Duodenal mucosa (tissue), 2 donors: Measurements from ENCODE around the gene ILF2.
A peak's percentile ranks its signal among the peaks of the same experiment; 100 is the strongest.
"Not testable (repeated sequence)": the region's sequence is repeated elsewhere in the genome, so short reads cannot be mapped to it uniquely, and the experiment has no call there.

Experiments used
- H3K27ac ChIP-seq: one replicate; pipeline ENCODE4 v1.7.0; 2013; ENCODE audit warnings: low read depth, low read length
- H3K27me3 ChIP-seq, 2 donors: one replicate each; pipeline ENCODE4 v1.7.0; 2013; ENCODE audit warnings: low read length in 2 of 2, control low read depth in 1 of 2; ENCODE audit not compliant: insufficient read depth in 2 of 2, control insufficient read depth in 1 of 2
- H3K36me3 ChIP-seq, 2 donors: one replicate each; pipeline ENCODE4 v1.7.0; 2013; ENCODE audit warnings: low read length in 2 of 2, control low read depth in 1 of 2; ENCODE audit not compliant: insufficient read depth in 2 of 2, control insufficient read depth in 1 of 2
- H3K4me1 ChIP-seq, 2 donors: one replicate each; pipeline ENCODE4 v1.7.0; 2013; ENCODE audit warnings: low read length in 2 of 2, control low read depth in 1 of 2; ENCODE audit not compliant: insufficient read depth in 2 of 2, control insufficient read depth in 1 of 2
- H3K4me3 ChIP-seq, 2 donors: one replicate each; pipeline ENCODE4 v1.7.0; 2013; ENCODE audit warnings: low read length in 2 of 2, low read depth in 1 of 2
- H3K9ac ChIP-seq, 2 donors: one replicate each; pipeline ENCODE4 v1.7.0; 2013; ENCODE audit warnings: low read length in 2 of 2, low read depth in 1 of 2
- H3K9me3 ChIP-seq, 2 donors: one replicate each; pipeline ENCODE4 v1.7.0; 2013; ENCODE audit warnings: low read length in 2 of 2, control low read depth in 1 of 2; ENCODE audit not compliant: control insufficient read depth in 1 of 2

Gene ILF2

DNA sequence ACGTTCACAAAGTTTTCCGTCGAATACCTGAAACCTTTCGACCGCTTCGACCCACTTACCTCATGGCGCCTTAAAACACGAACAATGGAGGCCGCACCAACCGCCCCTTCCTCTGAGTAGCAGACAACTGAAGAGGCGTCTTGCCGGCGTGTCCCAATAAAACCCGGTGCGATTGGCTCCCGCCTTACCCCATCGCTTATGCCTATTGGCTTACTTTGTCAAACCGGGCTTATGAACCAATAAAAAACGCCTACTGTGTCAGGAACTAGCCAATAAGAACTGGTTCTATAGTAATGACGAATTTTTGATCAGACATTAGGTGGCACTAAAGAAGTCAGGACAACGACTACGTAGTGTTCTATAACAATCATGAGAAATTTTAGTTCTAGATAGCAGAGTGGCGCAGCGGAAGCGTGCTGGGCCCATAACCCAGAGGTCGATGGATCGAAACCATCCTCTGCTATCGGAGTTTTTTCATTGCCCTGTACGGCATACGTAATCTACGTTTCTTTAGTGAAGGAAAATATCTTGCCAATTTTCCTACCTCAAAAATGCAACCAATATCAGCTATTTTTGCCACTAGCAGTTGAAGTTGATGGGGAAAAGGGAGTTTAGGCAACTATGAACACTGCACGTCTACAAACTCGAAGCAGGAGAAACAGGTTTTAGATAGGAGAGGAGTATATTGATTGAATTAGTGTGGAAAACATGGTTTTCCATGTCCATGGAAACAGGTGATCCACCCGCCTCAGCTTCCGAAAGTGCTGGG is at the start of gene ILF2:
ILF2 (minus strand) TSS at position 135 of the 769 bp plus-strand sequence; CDS start at position 64, 71 bp downstream.
- peaks cover 8 to 11% of the 10 kb centered on the region in 2 donors for H3K4me1 ChIP-seq
- H3K27ac ChIP-seq, result peak within 1 kb of the TSS; percentile 68
- no peaks in the 10 kb centered on the region for H3K9me3 ChIP-seq
- H3K27me3 ChIP-seq, result no peaks in the 10 kb centered on the region
- peaks cover 17 to 31% of the 10 kb centered on the region in 2 donors for H3K36me3 ChIP-seq
- peak within 1 kb of the TSS; percentile 87 to 94 for H3K4me3 ChIP-seq
- H3K9ac ChIP-seq, result peak within 1 kb of the TSS; percentile 79 to 97

DNA sequence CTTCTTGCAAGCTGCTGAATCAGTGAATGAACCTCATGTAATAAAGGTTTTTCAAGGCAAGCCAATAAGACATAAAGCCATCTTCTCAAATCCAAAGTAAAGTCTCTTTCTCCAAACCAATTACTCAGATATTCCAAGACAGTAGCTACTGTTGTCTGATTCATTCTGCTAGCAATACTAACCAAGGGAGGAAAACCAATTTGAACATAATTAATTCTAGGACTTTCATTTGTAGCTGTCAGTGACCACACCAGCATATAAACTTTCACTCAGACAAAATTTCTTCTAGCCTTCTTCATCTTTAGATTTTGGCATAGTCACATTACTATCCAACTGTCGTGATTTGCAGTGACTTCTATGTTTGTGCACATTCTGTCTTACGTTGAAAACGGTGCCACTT is 46.5 kb upstream of the ILF2 start:
- H3K9ac ChIP-seq, result no peak overlapping the region
- no peaks in the 10 kb centered on the region for H3K4me1 ChIP-seq
- H3K9me3 ChIP-seq, result no peaks in the 10 kb centered on the region
- no peaks in the 10 kb centered on the region for H3K36me3 ChIP-seq
- no peak overlapping the region for H3K4me3 ChIP-seq
- no peak overlapping the region for H3K27ac ChIP-seq
- no peaks in the 10 kb centered on the region for H3K27me3 ChIP-seq

DNA sequence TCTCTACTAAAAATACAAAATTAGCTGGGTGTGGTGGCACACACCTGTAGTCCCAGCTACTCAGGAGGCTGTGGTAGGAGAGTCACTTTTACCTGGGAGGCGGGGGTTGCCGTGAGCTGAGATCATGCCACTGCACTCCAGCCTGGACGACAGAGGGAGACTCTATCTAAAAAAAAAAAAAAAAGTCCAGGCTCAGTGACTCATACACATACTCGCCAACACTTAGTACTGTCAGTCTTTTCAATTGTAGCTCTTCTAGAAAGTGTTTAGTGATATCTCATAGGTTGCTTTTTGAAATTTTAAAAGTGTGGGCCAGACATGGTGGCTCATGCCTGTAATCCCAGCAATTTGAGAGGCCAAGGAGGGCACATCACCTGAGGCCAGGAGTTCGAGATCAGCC is 45.4 kb upstream of the ILF2 start:
- H3K9me3 ChIP-seq, result not testable (repeated sequence)

GRCh38 chr1:153711026-153711425 is 40.2 kb upstream of the ILF2 start:
- Histone ChIP-seq H3K9ac (no peak overlapping the region), H3K27me3 (no peaks in the 10 kb centered on the region), H3K4me3 (no peak overlapping the region), H3K9me3 (no peaks in the 10 kb centered on the region), H3K27ac (no peak overlapping the region), H3K36me3 (no peaks in the 10 kb centered on the region), H3K4me1 (no peaks in the 10 kb centered on the region)

More for the DNA sequence above, 45.4 kb upstream of the ILF2 start:
- not testable (repeated sequence) for H3K4me3 ChIP-seq, H3K27me3 ChIP-seq, H3K27ac ChIP-seq, H3K9ac ChIP-seq, H3K4me1 ChIP-seq, H3K36me3 ChIP-seq

DNA sequence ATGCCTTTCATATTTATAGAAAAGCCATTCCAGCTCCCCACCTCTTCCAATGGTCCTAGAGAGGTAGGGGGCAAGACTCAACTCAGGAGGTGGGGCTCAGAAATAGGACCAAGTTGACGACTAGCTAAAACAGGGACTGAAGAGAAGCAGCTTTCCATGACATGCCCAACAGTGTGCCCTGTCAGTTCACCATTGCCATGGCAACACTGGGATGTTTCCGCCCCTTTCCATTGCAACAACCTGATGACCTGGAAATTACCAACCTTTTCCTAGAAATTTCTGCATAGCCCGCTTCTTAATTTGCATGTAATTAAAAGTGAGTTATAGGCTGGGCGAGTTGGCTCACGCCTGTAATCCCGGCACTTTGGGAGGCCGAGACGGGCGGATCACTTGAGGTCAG is 34.7 kb upstream of the ILF2 start:
- H3K9ac ChIP-seq, result no peak overlapping the region
- H3K36me3 ChIP-seq, result no peaks in the 10 kb centered on the region
- H3K27me3 ChIP-seq, result no peaks in the 10 kb centered on the region
- no peaks in the 10 kb centered on the region for H3K9me3 ChIP-seq
- H3K4me1 ChIP-seq, result no peaks in the 10 kb centered on the region
- H3K27ac ChIP-seq, result no peak overlapping the region
- H3K4me3 ChIP-seq, result no peak overlapping the region

GRCh38 chr1:153699768-153700167 is 29.0 kb upstream of the ILF2 start:
- Histone ChIP-seq H3K27me3 (no peaks in the 10 kb centered on the region), H3K9ac (no peak overlapping the region), H3K36me3 (no peaks in the 10 kb centered on the region), H3K27ac (no peak overlapping the region), H3K9me3 (no peaks in the 10 kb centered on the region), H3K4me1 (no peaks in the 10 kb centered on the region), H3K4me3 (no peak overlapping the region)

DNA sequence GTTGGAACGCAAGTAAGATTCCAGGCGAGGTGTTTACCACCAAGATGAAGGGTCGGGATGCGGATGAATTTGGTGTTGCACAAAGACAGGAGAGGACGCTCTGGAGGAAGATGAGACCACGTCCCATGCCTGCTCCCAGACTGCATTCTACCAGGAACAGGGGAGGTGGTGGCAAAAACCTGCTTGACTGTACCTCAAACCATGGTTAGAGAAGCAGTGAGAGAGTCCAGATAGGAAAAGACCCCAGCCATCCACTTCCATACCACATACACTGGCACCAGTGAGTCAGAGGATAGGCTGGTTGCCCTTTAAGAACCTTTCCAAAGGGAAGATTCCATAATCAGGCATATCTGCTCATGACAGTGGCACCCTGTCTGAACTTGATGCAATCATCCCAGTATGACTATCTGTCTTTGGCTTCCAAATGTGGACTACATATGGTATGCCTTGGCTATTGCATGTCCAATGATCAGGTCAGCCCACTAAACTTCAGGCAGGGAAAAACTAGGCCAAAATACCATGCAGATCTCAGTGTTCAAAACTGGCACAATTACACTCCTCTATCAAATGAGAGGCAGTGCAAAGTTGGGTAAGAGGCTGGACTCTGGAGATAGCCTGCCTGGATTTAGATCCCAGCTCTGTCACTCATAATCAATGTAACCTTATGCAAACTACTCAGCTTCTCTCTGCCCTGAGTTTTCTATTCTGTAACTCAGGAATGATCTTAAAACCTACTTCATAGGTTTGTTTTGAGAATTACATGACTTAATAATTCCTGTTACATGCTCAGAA is 28.3 kb upstream of the ILF2 start:
- Histone ChIP-seq H3K4me3 (no peak overlapping the region), H3K9me3 (no peaks in the 10 kb centered on the region), H3K4me1 (no peaks in the 10 kb centered on the region), H3K36me3 (no peaks in the 10 kb centered on the region), H3K9ac (no peak overlapping the region), H3K27ac (no peak overlapping the region), H3K27me3 (no peaks in the 10 kb centered on the region)

- H3K9ac ChIP-seq, result no peak overlapping the region
- H3K36me3 ChIP-seq, result no peaks in the 10 kb centered on the region
- H3K9me3 ChIP-seq, result no peaks in the 10 kb centered on the region
- H3K27me3 ChIP-seq, result no peaks in the 10 kb centered on the region
- H3K27ac ChIP-seq, result peak overlapping the region; percentile 61
- H3K4me1 ChIP-seq, result no peaks in the 10 kb centered on the region
- peak overlapping the region in 1 of 2 donors; percentile 16 for H3K4me3 ChIP-seq
Measured at GRCh38 chr1:153698020-153698922, 27.5 kb upstream of the ILF2 start.

GRCh38 chr1:153697191-153698019 is 26.6 kb upstream of the ILF2 start:
- Histone ChIP-seq H3K36me3 (no peaks in the 10 kb centered on the region), H3K9me3 (no peaks in the 10 kb centered on the region), H3K4me3 (no peak overlapping the region), H3K27ac (peak overlapping the region; percentile 61), H3K27me3 (no peaks in the 10 kb centered on the region), H3K4me1 (no peaks in the 10 kb centered on the region), H3K9ac (no peak overlapping the region)
